Sigmoid colon (tissue), 4 donors: Measurements from ENCODE around the gene TAF12.

ENCODE experiments used
- EP300 ChIP-seq, 4 donors: sonication (generic); formaldehyde crosslinking; IDR thresholded peaks; one replicate each; pipeline ENCODE4 v1.6.1; 2017; ENCODE audit warnings: antibody characterized with exemption in 4 of 4
- POLR2A ChIP-seq, 2 donors: fragments of 450-650 bp; IDR thresholded peaks; one replicate each; pipeline ENCODE4 v1.6.1; 2016; ENCODE audit warnings: antibody characterized with exemption in 2 of 2, mild to moderate bottlenecking in 2 of 2, moderate library complexity in 2 of 2
- POLR2AphosphoS5 ChIP-seq, 4 donors: sonication (generic); formaldehyde crosslinking; IDR thresholded peaks; one replicate each; pipeline ENCODE4 v1.6.1; 2017; ENCODE audit warnings: antibody characterized with exemption in 4 of 4
- TF ChIP-seq, protein P1 (sequence below), 4 experiments: fragments of 450-650 bp in 3 of 4; fragments of 200-600 bp in 1 of 4; IDR thresholded peaks; one replicate each; pipeline ENCODE4 v1.5.1; 2016 to 2019; ENCODE audit warnings: antibody characterized with exemption in 4 of 4, mild to moderate bottlenecking in 3 of 4, moderate library complexity in 2 of 4

- TF ChIP-seq, protein P1, sequence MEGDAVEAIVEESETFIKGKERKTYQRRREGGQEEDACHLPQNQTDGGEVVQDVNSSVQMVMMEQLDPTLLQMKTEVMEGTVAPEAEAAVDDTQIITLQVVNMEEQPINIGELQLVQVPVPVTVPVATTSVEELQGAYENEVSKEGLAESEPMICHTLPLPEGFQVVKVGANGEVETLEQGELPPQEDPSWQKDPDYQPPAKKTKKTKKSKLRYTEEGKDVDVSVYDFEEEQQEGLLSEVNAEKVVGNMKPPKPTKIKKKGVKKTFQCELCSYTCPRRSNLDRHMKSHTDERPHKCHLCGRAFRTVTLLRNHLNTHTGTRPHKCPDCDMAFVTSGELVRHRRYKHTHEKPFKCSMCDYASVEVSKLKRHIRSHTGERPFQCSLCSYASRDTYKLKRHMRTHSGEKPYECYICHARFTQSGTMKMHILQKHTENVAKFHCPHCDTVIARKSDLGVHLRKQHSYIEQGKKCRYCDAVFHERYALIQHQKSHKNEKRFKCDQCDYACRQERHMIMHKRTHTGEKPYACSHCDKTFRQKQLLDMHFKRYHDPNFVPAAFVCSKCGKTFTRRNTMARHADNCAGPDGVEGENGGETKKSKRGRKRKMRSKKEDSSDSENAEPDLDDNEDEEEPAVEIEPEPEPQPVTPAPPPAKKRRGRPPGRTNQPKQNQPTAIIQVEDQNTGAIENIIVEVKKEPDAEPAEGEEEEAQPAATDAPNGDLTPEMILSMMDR (IDR thresholded peaks at IDR 0.05): no peak
- no peak for TF ChIP-seq EP300 (IDR thresholded peaks at IDR 0.05)
- no peak for TF ChIP-seq POLR2A (IDR thresholded peaks at IDR 0.05)
- no peak for TF ChIP-seq POLR2AphosphoS5 (IDR thresholded peaks at IDR 0.05)
These were observed 28.4 kb upstream of the TAF12 start for GRCh38 chr1:28671254-28671780.
